Measurements from ENCODE around the gene FLT3LG.

DNA sequence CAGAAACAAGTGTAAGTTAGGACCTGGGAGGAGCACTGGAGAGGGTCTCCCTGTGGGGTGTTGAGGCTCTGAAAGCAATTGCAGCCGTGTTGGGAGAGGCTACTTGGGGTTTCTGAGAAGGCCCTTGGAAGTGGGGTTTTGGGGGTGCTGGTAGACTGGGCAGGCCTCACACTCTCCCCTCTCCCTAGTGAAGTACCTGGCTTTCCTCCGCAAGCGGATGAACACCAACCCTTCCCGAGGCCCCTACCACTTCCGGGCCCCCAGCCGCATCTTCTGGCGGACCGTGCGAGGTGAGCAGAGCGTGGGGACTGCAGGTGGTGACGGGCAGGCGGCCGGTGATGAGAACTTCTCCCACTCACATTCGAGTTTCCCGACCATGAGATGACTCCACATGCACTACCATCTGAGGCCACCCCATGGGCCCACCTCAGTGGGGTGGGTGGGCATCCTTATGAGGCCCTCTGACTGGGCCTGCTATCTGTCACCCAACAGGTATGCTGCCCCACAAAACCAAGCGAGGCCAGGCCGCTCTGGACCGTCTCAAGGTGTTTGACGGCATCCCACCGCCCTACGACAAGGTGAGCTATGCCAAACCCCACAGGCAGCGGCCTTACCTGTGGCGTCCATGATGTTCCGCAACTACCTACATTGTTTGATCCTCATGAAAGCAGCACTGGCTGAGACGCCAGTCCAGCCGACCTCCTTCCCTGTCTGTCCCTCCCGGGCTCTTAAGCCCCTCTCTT, 16.4 kb downstream of the FLT3LG start:
- TF ChIP-seq CTCF (IDR thresholded peaks at IDR 0.05): no peak
- no peak for TF ChIP-seq POLR2A (IDR thresholded peaks at IDR 0.05)
- TF ChIP-seq EP300 (IDR thresholded peaks at IDR 0.05): no peak

All from sigmoid colon (tissue), 4 donors.